ENCODE results near the gene NEK7. TPM values are rescaled to one million over a fixed set of nuclear protein-coding genes. Genes with fewer than 3 reads are reported as not detected.

The NEK7 gene
- total and polyA plus RNA-seq, 2 of the 8 experiments (the other 6 are each of a cell fraction or from before 2014, with no cell fraction given) = 5.1 to 10.0 TPM

DNA sequence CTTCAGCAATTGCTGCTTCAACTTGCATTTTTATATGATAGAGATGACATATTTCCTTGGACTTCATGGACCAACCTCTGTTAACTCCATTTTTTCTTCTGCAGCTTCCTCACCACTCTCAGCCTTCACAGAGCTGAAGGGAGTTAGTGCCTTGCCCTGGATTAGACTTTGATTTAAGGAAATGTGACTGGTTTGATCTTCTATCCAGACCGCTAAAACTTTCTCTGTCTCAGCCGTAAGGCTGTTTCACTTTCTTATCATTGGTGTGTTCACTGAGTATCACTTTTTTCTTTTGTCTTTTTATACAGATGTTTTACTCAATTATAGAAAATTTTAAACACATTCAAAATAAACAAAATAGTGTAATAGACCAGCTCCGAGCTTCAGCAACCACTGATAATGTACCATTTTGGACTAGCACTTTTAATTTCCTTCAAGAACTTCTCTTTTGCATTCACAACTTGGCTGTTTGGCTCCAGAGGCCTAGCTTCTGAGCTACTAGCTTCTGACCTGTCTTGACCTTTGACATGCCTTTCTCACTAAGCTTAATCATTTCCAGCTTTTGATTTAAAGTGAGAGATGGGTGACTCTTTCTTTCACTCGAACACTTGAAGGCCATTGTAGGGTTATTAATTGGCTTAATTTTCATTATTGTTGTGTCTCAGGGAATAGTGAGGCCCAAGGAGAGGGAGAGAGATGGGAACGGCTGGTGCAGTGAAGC lies 9.3 kb downstream of the NEK7 start:
- H2BK5ac ChIP-seq (ENCODE audit: low read depth, low read length) = no peak overlapping the region

More for the DNA sequence above, 9.3 kb downstream of the NEK7 start:
- 88% methylated on average over 5 of the region's 5 CpGs; no CpG with 5 or more reads in 1 of the 2 experiments for WGBS, 2 experiments (ENCODE audit: extremely low coverage in 1 of 2, insufficient coverage in 1 of 2, insufficient read length in 1 of 2, insufficient replicate concordance in 2 of 2, low coverage in 1 of 2, low lambda C conversion rate in 2 of 2, missing lambda C conversion rate in 1 of 2)
- DNase-seq (ENCODE audit: low read depth in 1 of 2, low spot score in 2 of 2) (no peak), FAIRE-seq (no peak)
- peaks cover 0 to 4% (median 1%) of the 10 kb centered on the region in 4 experiments; a peak in 5 of 7 replicates for H3K4me1 ChIP-seq (replicated peaks in 1 of 4; ENCODE audit: control insufficient read depth in 3 of 4, insufficient read depth in 4 of 4, low read length in 3 of 4)
- H3K9me3 ChIP-seq (ENCODE audit: insufficient read depth in 2 of 2, low read depth in 1 of 2, low read length in 1 of 2) = no peaks in the 10 kb centered on the region
- no peak overlapping the region for H3K18ac ChIP-seq (ENCODE audit: extremely low read depth, low read length)
- H3K56ac ChIP-seq (replicated peaks; ENCODE audit: insufficient read length, low read depth, low read length) = no peak overlapping the region
- H4K20me1 ChIP-seq (replicated peaks in 1 of 2; ENCODE audit: control insufficient read depth in 1 of 2, insufficient read depth in 2 of 2, low read length in 2 of 2) = no peaks in the 10 kb centered on the region
- H4K8ac ChIP-seq (ENCODE audit: extremely low read depth, insufficient read depth, low read length) = no peak overlapping the region
- H2AK5ac ChIP-seq (ENCODE audit: low read depth, low read length) = no peak overlapping the region
- peaks cover 5% of the 10 kb centered on the region for H3K79me1 ChIP-seq (ENCODE audit: low read depth, low read length)
- no peaks in the 10 kb centered on the region for H3K27me3 ChIP-seq (replicated peaks in 1 of 4; ENCODE audit: control insufficient read depth in 3 of 4, extremely low read depth in 1 of 4, insufficient read depth in 3 of 4, low read length in 3 of 4)
- POLR2A ChIA-PET (ENCODE audit: partially characterized antibody) = interaction anchor here (0.9 kb wide), 1 partner anchor 10 kb away, joined by 3 read pairs; no protein-coding TSS in a partner anchor
- no peaks in the 10 kb centered on the region for H3K36me3 ChIP-seq (ENCODE audit: control insufficient read depth in 2 of 4, insufficient read depth in 4 of 4, low read length in 3 of 4)
- no peak overlapping the region for H3K9ac ChIP-seq (replicated peaks in 1 of 4; ENCODE audit: extremely low read depth in 1 of 4, low read depth in 3 of 4, low read length in 3 of 4)
- H2BK120ac ChIP-seq (replicated peaks; ENCODE audit: low read depth, low read length) = no peak overlapping the region
- no peak overlapping the region for H2BK15ac ChIP-seq (ENCODE audit: low read length)
- H3K79me2 ChIP-seq (ENCODE audit: control insufficient read depth in 1 of 2, insufficient read depth in 2 of 2, low read length in 2 of 2) = peaks cover 5 to 91% of the 10 kb centered on the region in 2 experiments; a peak in 2 of 4 replicates
- no peak overlapping the region for H3K4ac ChIP-seq (replicated peaks; ENCODE audit: insufficient read length, low read depth, low read length)
- peak overlapping the region; percentile 77 for H3K14ac ChIP-seq (ENCODE audit: insufficient read length)
- no peak overlapping the region for H3K4me3 ChIP-seq (ENCODE audit: extremely low read depth in 1 of 4, insufficient read depth in 2 of 4, low read depth in 3 of 4, low read length in 4 of 4)
- no peak overlapping the region for H2BK12ac ChIP-seq (ENCODE audit: low read depth, low read length)
- H2AFZ ChIP-seq (ENCODE audit: low read length) = no peak overlapping the region
- H3K23ac ChIP-seq (ENCODE audit: insufficient read length) = no peak overlapping the region
- H4K91ac ChIP-seq (replicated peaks; ENCODE audit: insufficient read length, low read length) = no peak overlapping the region
- CTCF ChIA-PET (ENCODE audit: partially characterized antibody) = interaction anchor here (1.4 to 3.9 kb wide), 2 partner anchors 10 to 90 kb away, joined by 4 to 18 read pairs; partner anchors contain the start of gene NEK7
- H2BK20ac ChIP-seq (ENCODE audit: low read length) = no peak overlapping the region
- H4K5ac ChIP-seq (ENCODE audit: insufficient read length, low read depth, low read length) = no peak overlapping the region
- H3K23me2 ChIP-seq (ENCODE audit: low read depth, low read length) = no peaks in the 10 kb centered on the region
- no peak overlapping the region for H3K4me2 ChIP-seq (ENCODE audit: insufficient read depth in 1 of 2, low read depth in 2 of 2, low read length in 2 of 2)
- H3K27ac ChIP-seq (ENCODE audit: low read depth, low read length) = no peak overlapping the region
- TF ChIP-seq NRF1 (IDR thresholded peaks at IDR 0.05; ENCODE audit: low read depth, low read length) = no peak
- TF ChIP-seq, protein P1, sequence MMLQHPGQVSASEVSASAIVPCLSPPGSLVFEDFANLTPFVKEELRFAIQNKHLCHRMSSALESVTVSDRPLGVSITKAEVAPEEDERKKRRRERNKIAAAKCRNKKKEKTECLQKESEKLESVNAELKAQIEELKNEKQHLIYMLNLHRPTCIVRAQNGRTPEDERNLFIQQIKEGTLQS (IDR thresholded peaks at IDR 0.05; ENCODE audit: insufficient read depth, low read depth, low read length) = no peak

Data from H1 (cell line).